ENCODE results near the gene MROH7.

Gene MROH7

DNA sequence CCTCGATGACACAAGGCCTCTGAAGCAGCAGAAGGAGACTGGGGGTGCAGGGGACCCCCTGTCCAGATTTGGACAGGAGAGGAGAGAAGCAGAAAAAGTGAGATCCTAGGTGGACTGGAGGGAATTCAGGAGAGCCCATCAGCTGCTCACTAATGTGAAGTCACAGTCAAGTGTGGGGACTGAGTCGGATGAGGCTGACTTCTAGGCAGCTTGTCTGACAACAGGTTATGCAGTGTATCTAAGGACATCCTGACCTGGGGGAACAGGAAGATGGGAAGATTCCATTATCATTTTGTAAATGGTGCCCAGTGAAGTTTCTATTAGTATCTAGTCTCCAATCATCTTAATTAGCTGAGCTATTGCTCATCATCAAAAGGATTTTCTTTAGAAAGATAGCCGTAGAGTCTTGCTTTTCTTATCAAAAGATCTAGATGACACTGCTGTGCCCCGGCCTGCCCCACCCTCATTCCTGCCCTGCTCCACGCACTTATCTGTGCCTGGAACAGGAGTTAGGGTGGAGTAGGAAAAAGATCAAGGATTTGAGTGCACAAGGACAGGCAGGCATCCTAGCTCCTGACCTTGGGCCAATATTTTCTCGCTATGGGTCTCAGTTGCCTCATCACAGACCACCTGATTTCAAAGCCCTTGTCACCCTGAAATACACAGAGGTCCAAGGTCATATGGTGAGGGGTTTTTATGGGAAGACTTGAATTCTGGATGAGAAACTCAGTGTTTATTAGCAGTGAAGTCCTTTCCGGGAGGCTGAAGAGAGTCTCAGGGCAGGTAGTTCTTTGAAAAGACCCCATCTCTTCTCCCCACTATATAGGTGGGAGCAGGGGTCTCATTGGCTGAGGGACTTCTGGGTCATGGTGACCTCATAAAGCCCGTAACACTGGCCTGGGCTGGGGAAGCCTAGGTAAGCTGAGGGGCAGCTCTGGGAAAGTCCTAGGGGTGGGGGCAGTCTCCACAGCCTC is at the start of gene MROH7:
TSS of gene MROH7 (plus strand) at position 924 of the 974 bp plus-strand sequence. CDS start 11,141 bp downstream, outside the sequence.
- no peak for DNase-seq

DNA sequence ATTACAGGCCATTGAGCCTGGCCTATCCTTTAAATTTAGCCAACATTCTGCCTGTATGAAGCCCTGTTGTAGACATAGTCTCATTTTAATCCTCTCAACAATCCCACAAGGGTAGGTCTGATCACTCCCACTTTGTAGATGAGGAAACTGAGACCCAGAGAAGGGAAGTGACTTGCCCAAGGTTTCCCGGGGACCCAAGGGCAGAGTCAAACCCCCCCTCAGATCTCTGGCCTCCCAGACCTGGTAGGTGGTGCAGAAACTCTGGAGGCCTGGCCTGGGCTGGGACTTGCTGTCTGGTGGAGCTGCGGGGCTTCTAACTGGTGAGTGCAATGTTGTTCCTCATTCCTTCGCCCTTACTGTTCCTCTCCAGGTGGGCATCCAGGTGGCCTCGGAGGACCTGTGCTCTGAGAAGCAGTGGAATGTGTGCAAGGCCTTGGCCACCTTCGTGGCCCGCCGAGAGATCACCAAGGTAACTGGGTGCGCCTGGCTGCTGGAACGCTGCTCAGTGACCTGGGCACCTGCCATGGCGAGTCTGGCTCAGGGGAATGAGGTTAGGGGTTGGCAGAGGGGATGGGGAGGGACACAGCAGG is 47.9 kb upstream of the MROH7 start:
- DNase-seq = no peak

- DNase-seq = no peak
Measured at GRCh38 chr1:54594463-54594862, 47.1 kb upstream of the MROH7 start.

- DNase-seq = no peak
Measured at GRCh38 chr1:54595956-54596498, 45.6 kb upstream of the MROH7 start.

GRCh38 chr1:54596756-54597155 is 44.8 kb upstream of the MROH7 start:
- DNase-seq = no peak

DNA sequence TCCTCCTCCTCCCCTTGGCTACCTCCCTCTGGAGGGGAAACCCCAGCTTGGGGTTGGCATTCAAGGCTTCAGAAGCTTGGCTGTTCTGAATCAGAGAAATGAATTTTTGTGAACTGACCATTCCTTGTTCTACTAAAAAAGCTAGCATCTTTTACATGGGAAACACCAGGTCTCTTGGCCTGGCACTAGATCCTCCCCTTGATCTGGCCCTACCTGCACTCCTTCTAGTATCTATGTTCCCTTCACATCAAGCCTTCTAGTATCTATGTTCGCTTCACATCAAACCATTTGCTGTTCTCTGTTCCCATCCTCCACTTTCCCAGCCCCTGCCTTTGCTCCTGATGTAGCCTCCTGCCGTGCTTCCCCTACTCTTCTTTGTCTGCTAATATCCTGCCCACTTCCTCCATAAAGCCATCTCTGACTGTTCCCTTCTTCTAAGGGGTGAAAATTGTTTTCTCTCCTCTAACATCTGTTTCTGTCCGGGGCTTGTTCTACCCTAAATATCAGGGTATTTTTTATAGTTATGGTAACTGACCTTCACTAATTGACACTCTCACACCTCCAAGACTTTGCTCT is 44.0 kb upstream of the MROH7 start:
- no peak for DNase-seq

- no peak for DNase-seq
Measured at GRCh38 chr1:54599211-54599823, 42.3 kb upstream of the MROH7 start.

- no peak for DNase-seq
Measured at GRCh38 chr1:54600947-54601721, 40.5 kb upstream of the MROH7 start.

- no peak for DNase-seq
Measured at GRCh38 chr1:54601730-54602129, 39.9 kb upstream of the MROH7 start.

- no peak for DNase-seq
Measured at GRCh38 chr1:54602554-54602953, 39.0 kb upstream of the MROH7 start.

DNA sequence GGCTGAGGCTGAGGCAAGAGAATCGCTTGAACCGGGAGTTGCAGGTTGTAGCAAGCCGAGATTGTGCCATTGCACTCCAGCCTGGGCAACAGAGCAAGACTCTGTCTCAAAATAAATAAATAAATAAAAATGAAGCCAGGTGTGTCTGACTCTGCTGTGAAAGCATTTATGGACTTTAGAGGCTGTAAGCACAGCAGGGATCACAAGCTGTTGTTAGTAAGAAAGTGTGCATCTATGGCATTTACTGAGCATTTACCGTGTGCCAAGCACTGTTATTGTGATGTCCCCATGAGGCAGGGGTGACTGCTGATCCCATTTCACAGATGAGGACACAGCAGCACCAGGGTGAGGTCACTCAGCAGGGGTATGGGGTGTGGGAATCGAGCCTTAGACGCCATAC is 38.3 kb upstream of the MROH7 start:
- no peak for DNase-seq

GRCh38 chr1:54604051-54604450 is 37.5 kb upstream of the MROH7 start:
- DNase-seq = no peak

GRCh38 chr1:54604572-54605370 is 36.8 kb upstream of the MROH7 start:
- DNase-seq = no peak

DNA sequence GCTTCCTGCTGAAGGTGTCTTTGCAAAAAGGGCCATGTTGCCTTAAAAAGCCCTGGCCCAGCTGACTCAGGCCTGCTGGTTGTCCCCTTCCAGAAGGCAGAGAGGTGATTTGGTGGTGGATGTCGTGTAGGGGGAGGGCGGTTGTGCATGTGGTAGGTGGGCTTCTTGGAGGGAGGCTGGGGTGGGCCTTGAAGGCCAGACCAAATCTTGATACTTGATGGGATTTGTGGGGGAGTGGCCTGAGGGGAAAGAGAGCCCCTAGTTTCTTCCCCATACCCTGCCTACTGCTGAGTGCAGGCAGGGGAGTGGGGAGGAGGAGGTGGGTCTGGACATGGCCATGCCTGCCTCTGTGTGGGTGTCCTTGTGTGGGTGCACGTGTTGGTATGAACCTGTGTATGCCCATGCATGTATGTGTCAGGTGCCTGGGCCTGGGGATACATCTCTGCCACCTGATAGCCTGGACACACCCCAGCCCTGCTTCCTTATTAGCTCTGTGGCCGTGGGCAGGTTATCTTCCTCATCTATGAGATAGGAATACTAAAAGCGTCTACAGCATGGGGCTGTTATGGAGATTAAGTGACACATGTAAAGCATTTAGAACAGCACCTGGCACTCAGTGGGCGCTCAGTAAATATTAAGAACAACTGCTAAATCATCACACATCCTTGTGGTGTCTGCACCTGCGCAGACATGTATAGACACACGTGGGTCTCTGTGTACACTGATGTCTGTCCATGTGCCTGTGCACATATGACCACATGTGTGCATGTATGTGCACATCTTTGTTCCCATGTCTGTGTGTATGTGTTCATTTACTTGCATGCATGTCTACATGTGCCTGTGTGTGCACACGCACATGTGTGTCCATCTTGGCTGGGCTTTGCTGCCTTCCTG is 35.2 kb upstream of the MROH7 start:
- DNase-seq = no peak

DNA sequence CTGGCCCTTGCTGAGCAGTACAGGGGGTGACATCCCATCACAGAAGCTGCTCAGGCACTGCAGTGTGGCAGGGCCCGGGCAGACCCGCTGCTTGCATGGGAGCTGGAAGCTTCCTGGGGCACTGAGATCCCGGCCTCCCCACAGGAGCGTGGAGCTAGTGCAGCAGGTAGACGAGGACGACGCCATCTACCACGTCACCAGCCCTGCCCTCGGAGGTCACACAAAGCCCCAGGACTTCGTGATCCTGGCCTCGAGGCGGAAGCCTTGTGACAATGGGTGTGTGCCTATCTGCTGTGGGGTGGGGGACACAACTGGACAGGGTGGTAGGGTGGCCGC is 34.6 kb upstream of the MROH7 start:
- DNase-seq = no peak

- DNase-seq = no peak
Measured at GRCh38 chr1:54607821-54608565, 33.6 kb upstream of the MROH7 start.

DNA sequence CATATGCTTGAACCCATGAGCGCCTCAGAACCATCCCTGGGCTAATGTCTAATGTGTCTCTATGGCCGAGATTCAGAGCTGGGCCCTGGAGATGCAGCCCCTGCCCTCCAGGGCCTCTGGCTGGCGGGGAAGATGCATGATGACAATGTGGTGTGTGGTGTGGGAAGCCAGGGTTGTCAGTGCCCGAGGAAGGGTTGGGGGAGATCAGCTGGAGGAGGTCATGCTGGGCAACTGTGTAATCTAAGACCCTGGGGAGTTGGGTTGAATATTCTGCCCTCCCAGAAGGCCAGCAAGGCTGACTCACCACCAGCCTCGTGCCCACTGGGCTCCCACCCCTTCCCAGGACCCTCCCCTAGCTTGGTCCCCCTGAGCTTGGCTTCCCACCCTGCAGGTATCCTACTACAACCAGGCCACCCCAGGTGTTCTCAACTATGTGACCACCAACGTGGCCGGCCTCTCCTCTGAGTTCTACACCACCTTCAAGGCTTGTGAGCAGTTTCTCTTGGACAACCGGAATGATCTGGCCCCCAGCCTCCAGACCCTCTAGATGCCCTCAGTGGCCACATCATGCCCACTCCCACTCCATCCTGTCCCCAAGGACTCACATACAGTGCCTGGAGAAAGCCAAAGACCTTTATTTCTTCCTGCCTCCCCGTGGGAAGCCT is 32.9 kb upstream of the MROH7 start:
- DNase-seq = no peak

DNA sequence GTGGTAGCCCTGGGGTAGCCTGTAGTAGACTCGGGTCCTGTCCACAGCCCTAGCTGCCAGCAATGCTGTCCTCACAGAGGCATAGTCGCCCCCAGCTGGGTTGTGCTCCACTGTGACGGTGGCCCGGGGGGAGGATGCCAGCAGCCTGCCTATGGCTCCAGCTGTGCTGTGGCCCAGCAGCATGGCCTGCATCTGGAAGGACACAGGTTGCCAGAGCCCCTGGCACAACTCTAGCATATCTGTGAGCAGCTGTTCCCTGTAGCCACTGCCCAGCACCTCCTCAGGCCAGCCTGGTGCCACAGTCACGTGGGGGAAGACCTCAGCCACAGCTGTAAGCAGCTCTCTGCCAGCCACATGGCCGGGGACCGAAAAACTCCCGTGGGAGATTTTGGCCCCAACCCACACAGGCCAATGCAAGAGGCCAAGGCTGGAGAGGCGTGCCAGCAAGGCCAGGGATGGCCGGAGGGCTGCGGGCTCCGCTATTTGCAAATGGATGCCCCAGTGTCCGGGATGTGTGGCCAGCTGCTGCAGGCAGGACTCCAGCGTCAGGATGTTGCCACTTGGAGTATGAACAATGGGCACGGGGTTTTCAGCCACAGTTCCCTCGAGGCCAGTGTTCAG is 32.2 kb upstream of the MROH7 start:
- no peak for DNase-seq

GRCh38 chr1:54610048-54610447 is 31.5 kb upstream of the MROH7 start:
- DNase-seq = no peak
